H9 (cell line): ENCODE results near the gene AMT. TPM values are rescaled to one million over a fixed set of nuclear protein-coding genes. Genes with fewer than 3 reads are reported as not detected.

Source experiments
- DNase-seq: peaks from one replicate; pipeline ENCODE4 v3.0.0-alpha.2; 2017
- H2AFZ ChIP-seq: one replicate; pipeline ENCODE4 v1.6.1; 2013; ENCODE audit warnings: mild to moderate bottlenecking, low read length, control low read depth, moderate library complexity
- H2AK5ac ChIP-seq: 2 replicates; pipeline ENCODE4 v1.6.1; 2013; ENCODE audit warnings: low read length, control low read depth, mixed read lengths; ENCODE audit not compliant: insufficient read length
- H2BK120ac ChIP-seq: one replicate; pipeline ENCODE4 v1.6.1; 2013; ENCODE audit warnings: low read depth, mild to moderate bottlenecking, low read length, control low read depth, inconsistent platforms; ENCODE audit not compliant: poor library complexity, severe bottlenecking
- H2BK12ac ChIP-seq: 2 replicates; pipeline ENCODE4 v1.6.1; 2013; ENCODE audit warnings: low read length, control low read depth, mixed read lengths, low read depth; ENCODE audit not compliant: insufficient read length
- H2BK15ac ChIP-seq: 2 replicates; pipeline ENCODE4 v1.6.1; 2013; ENCODE audit warnings: low read depth, low read length, control low read depth
- H2BK20ac ChIP-seq: one replicate; pipeline ENCODE4 v1.6.1; 2013; ENCODE audit warnings: low read depth, mild to moderate bottlenecking, low read length, control low read depth, inconsistent platforms; ENCODE audit not compliant: poor library complexity, severe bottlenecking
- H2BK5ac ChIP-seq: 2 replicates; pipeline ENCODE4 v1.6.1; 2013; ENCODE audit warnings: low read length, control low read depth, mixed read lengths; ENCODE audit not compliant: insufficient read length
- H3K14ac ChIP-seq: 2 replicates; pipeline ENCODE4 v1.6.1; 2013; ENCODE audit warnings: low read length, control low read depth; ENCODE audit not compliant: insufficient read depth
- H3K18ac ChIP-seq: 2 replicates; pipeline ENCODE4 v1.6.1; 2013; ENCODE audit warnings: low read depth, mild to moderate bottlenecking, mixed read lengths, low read length, control low read depth; ENCODE audit not compliant: insufficient read length
- H3K23ac ChIP-seq: 2 replicates; pipeline ENCODE4 v1.6.1; 2013; ENCODE audit warnings: low read length, control low read depth, mixed read lengths, low read depth; ENCODE audit not compliant: insufficient read length
- H3K23me2 ChIP-seq: 2 replicates; pipeline ENCODE4 v1.6.1; 2013; ENCODE audit warnings: low read depth, mild to moderate bottlenecking, mixed read lengths, low read length, control low read depth; ENCODE audit not compliant: insufficient read length, poor library complexity, severe bottlenecking
- H3K27ac ChIP-seq: 2 replicates; pipeline ENCODE4 v1.5.1; 2013; ENCODE audit warnings: low read length, control low read depth, mixed read lengths, low read depth; ENCODE audit not compliant: insufficient read length
- H3K27me3 ChIP-seq: 2 replicates; pipeline ENCODE4 v1.6.1; 2013; ENCODE audit warnings: low read length, control low read depth, inconsistent platforms; ENCODE audit not compliant: insufficient read depth
- H3K4ac ChIP-seq: 2 replicates; pipeline ENCODE4 v1.6.1; 2013; ENCODE audit warnings: low read depth, mild to moderate bottlenecking, control low read depth, inconsistent platforms, low read length, moderate library complexity
- H3K4me1 ChIP-seq: 2 replicates; pipeline ENCODE4 v1.6.1; 2013; ENCODE audit warnings: low read length, control low read depth, inconsistent platforms; ENCODE audit not compliant: insufficient read depth
- H3K4me2 ChIP-seq: 2 replicates; pipeline ENCODE4 v1.6.1; 2013; ENCODE audit warnings: low read length, control low read depth, mixed read lengths; ENCODE audit not compliant: insufficient read length, insufficient read depth
- H3K56ac ChIP-seq: 2 replicates; pipeline ENCODE4 v1.6.1; 2013; ENCODE audit warnings: low read depth, mild to moderate bottlenecking, mixed read lengths, low read length, control low read depth; ENCODE audit not compliant: insufficient read length
- H3K79me1 ChIP-seq: 2 replicates; pipeline ENCODE4 v1.6.1; 2013; ENCODE audit warnings: low read depth, mild to moderate bottlenecking, moderate library complexity, low read length, control low read depth, inconsistent platforms; ENCODE audit not compliant: insufficient read depth, poor library complexity, severe bottlenecking
- H3K79me2 ChIP-seq: 2 replicates; pipeline ENCODE4 v1.6.1; 2013; ENCODE audit warnings: low read length, control low read depth, inconsistent platforms; ENCODE audit not compliant: insufficient read depth
- H3K9ac ChIP-seq: 2 replicates; pipeline ENCODE4 v1.6.1; 2013; ENCODE audit warnings: low read length, control low read depth, mixed read lengths; ENCODE audit not compliant: insufficient read length; ENCODE audit errors: extremely low read depth
- H3K9me3 ChIP-seq: one replicate; pipeline ENCODE4 v1.6.1; 2013; ENCODE audit warnings: low read depth, low read length, inconsistent platforms; ENCODE audit not compliant: control insufficient read depth
- H3T11ph ChIP-seq: one replicate; pipeline ENCODE4 v1.6.1; 2013; ENCODE audit warnings: mild to moderate bottlenecking, low read length, control low read depth, inconsistent platforms
- H4K20me1 ChIP-seq: one replicate; pipeline ENCODE4 v1.6.1; 2013; ENCODE audit not compliant: control insufficient read depth, insufficient read length, insufficient read depth
- H4K5ac ChIP-seq: 2 replicates; pipeline ENCODE4 v1.6.1; 2013; ENCODE audit warnings: low read depth, mild to moderate bottlenecking, mixed read lengths, low read length, control low read depth; ENCODE audit not compliant: insufficient read length
- H4K8ac ChIP-seq: replicated peaks from 2 replicates; pipeline ENCODE4 v1.6.1; 2013; ENCODE audit warnings: low read length, control low read depth, mixed read lengths, low read depth; ENCODE audit not compliant: insufficient read length
- H4K91ac ChIP-seq: 2 replicates; pipeline ENCODE4 v1.6.1; 2013; ENCODE audit warnings: low read depth, mild to moderate bottlenecking, moderate library complexity, mixed read lengths, low read length, control low read depth; ENCODE audit not compliant: insufficient read length
- H3K27ac Mint-ChIP-seq, 3 experiments: 2 replicates in 2 of 3; 3 replicates in 1 of 3; pipeline ENCODE4 v1.8.0; 2020 to 2021; ENCODE audit warnings: mixed read lengths in 3 of 3, mild to moderate bottlenecking in 1 of 3, moderate library complexity in 1 of 3
- H3K27me3 Mint-ChIP-seq: 2 replicates; pipeline ENCODE4 v1.8.0; 2021; ENCODE audit warnings: low read depth, mild to moderate bottlenecking, moderate library complexity, mixed read lengths
- H3K36me3 Mint-ChIP-seq, 3 experiments: 2 replicates in 2 of 3; 3 replicates in 1 of 3; pipeline ENCODE4 v1.8.0; 2020 to 2021; ENCODE audit warnings: low read depth in 3 of 3, mixed read lengths in 3 of 3; ENCODE audit not compliant: insufficient read depth in 1 of 3
- H3K4me1 Mint-ChIP-seq, 2 experiments: 2 replicates each; pipeline ENCODE4 v1.8.0; 2020; ENCODE audit warnings: mixed read lengths in 2 of 2
- H3K4me3 Mint-ChIP-seq, 2 experiments: 2 replicates in 1 of 2; 3 replicates in 1 of 2; pipeline ENCODE4 v1.8.0; 2020 to 2021; ENCODE audit warnings: mild to moderate bottlenecking in 2 of 2, mixed read lengths in 2 of 2, moderate library complexity in 1 of 2
- H3K9me3 Mint-ChIP-seq, 2 experiments: 2 replicates in 1 of 2; 3 replicates in 1 of 2; pipeline ENCODE4 v1.8.0; 2020; ENCODE audit warnings: mild to moderate bottlenecking in 2 of 2, mixed read lengths in 2 of 2, moderate library complexity in 1 of 2
- CTCF ChIP-seq: fragments of 200-600 bp; sonication (generic); conservative IDR thresholded peaks from 3 replicates; pipeline ENCODE4 v1.8.0; 2021; ENCODE audit warnings: antibody characterized with exemption, mild to moderate bottlenecking
- total RNA-seq: library from RNA; stranded (reverse); gene quantifications from 2 replicates; pipeline ENCODE4 v1.2.1, GENCODE V29; 2021

The AMT gene
- total RNA-seq, 1 experiment from 2014 or later: 41.2 TPM

GRCh38 chr3:49371946-49372345, 50.3 kb downstream of the AMT start:
- Mint-ChIP-seq H3K4me1 (0 out of 4 replicates have a peak, but pooled peaks cover 0 to under 1% of the 10 kb centered on the region in 2 experiments), H3K27ac (no peak overlapping the region), H3K36me3 (peaks cover 45 to 68% (median 59%) of the 10 kb centered on the region in 3 experiments), H3K4me3 (no peak overlapping the region), H3K27me3 (no peaks in the 10 kb centered on the region), H3K9me3 (no peaks in the 10 kb centered on the region)
- no peaks in the 10 kb centered on the region for H3K23me2 ChIP-seq
- no peak overlapping the region for H2BK12ac ChIP-seq
- peaks cover 2% of the 10 kb centered on the region; the same call in 1 of the 2 replicates for H3K79me2 ChIP-seq
- no peak overlapping the region for H3K27ac ChIP-seq
- H2BK120ac ChIP-seq: no peak overlapping the region
- no peak overlapping the region for H3K23ac ChIP-seq
- no peak for TF ChIP-seq CTCF
- H3K9me3 ChIP-seq: no peaks in the 10 kb centered on the region
- no peak overlapping the region for H3K9ac ChIP-seq
- no peak overlapping the region for H3T11ph ChIP-seq
- peaks cover 16% of the 10 kb centered on the region for H3K79me1 ChIP-seq
- no peak overlapping the region for H2BK20ac ChIP-seq
- no peak for DNase-seq
- H2AK5ac ChIP-seq: no peak overlapping the region
- H2AFZ ChIP-seq: no peak overlapping the region
- no peak overlapping the region for H4K8ac ChIP-seq
- H4K20me1 ChIP-seq: peaks cover 4% of the 10 kb centered on the region
- no peaks in the 10 kb centered on the region; the same call in 1 of the 2 replicates for H3K27me3 ChIP-seq
- no peak overlapping the region for H3K18ac ChIP-seq
- no peak overlapping the region for H3K14ac ChIP-seq
- H3K4me2 ChIP-seq: no peak overlapping the region
- H3K4me1 ChIP-seq: no peaks in the 10 kb centered on the region
- no peak overlapping the region for H3K56ac ChIP-seq
- no peak overlapping the region for H4K91ac ChIP-seq
- no peak overlapping the region for H3K4ac ChIP-seq
- H2BK15ac ChIP-seq: no peak overlapping the region
- no peak overlapping the region for H2BK5ac ChIP-seq
- H4K5ac ChIP-seq: no peak overlapping the region
